Liver (tissue), 9 donors: Measurements from ENCODE around the gene GMFB. TPM values are rescaled to one million over a fixed set of nuclear protein-coding genes. Genes with fewer than 3 reads are reported as not detected.

Experiments used
- DNase-seq: peaks from one replicate; pipeline ENCODE4 v3.0.0-alpha.2; 2017; ENCODE audit warnings: low spot score
- H3K27ac ChIP-seq, 2 donors: one replicate each; pipeline ENCODE4 v1.7.0; 2013; ENCODE audit warnings: inconsistent platforms in 2 of 2, low read length in 2 of 2, control low read depth in 1 of 2, low read depth in 1 of 2, mild to moderate bottlenecking in 1 of 2
- H3K27me3 ChIP-seq, 4 donors: one replicate each; pipeline versions ENCODE4 v1.6.1 to v1.7.0; 2013; ENCODE audit warnings: low read length in 3 of 4, inconsistent platforms in 1 of 4, mild to moderate bottlenecking in 1 of 4, moderate library complexity in 1 of 4; ENCODE audit not compliant: control insufficient read depth in 4 of 4, insufficient read depth in 4 of 4
- H3K36me3 ChIP-seq, 4 donors: one replicate each; pipeline versions ENCODE4 v1.6.1 to v1.7.0; 2013; ENCODE audit warnings: low read length in 3 of 4, mild to moderate bottlenecking in 3 of 4, low read depth in 1 of 4, moderate library complexity in 1 of 4; ENCODE audit not compliant: control insufficient read depth in 4 of 4, insufficient read depth in 3 of 4
- H3K4me1 ChIP-seq, 4 donors: one replicate each; pipeline versions ENCODE4 v1.6.1 to v1.7.0; 2013; ENCODE audit warnings: low read length in 3 of 4, mild to moderate bottlenecking in 3 of 4, moderate library complexity in 1 of 4; ENCODE audit not compliant: control insufficient read depth in 4 of 4, insufficient read depth in 4 of 4
- H3K4me3 ChIP-seq, 3 donors: one replicate each; pipeline versions ENCODE4 v1.6.1 to v1.7.0; 2013; ENCODE audit warnings: low read length in 3 of 3, control low read depth in 1 of 3, low read depth in 1 of 3, mild to moderate bottlenecking in 1 of 3
- H3K9ac ChIP-seq, 2 donors: one replicate each; pipeline ENCODE4 v1.7.0; 2013; ENCODE audit warnings: low read length in 2 of 2, mild to moderate bottlenecking in 2 of 2, moderate library complexity in 2 of 2, control low read depth in 1 of 2, low read depth in 1 of 2
- H3K9me3 ChIP-seq, 4 donors: one replicate each; pipeline versions ENCODE4 v1.6.1 to v1.7.0; 2013; ENCODE audit warnings: low read length in 3 of 4; ENCODE audit not compliant: control insufficient read depth in 4 of 4
- ATF3 ChIP-seq: IDR thresholded peaks from 2 replicates; pipeline ENCODE4 v1.6.1; 2016; ENCODE audit warnings: antibody characterized with exemption
- CTCF ChIP-seq: fragments of 150-350 bp; IDR thresholded peaks from 2 replicates; pipeline ENCODE4 v1.5.1; 2017; ENCODE audit warnings: improper control_type of control experiment, low read depth, low read length; ENCODE audit not compliant: missing input control
- EGR1 ChIP-seq, 2 donors: IDR thresholded peaks; 2 replicates each; pipeline ENCODE4 v1.6.1; 2016 to 2018; ENCODE audit warnings: antibody characterized with exemption in 2 of 2, low read depth in 2 of 2
- FOXA1 ChIP-seq: IDR thresholded peaks from 2 replicates; pipeline ENCODE4 v1.6.1; 2016; ENCODE audit warnings: antibody characterized with exemption
- FOXA2 ChIP-seq: IDR thresholded peaks from 2 replicates; pipeline ENCODE4 v1.6.1; 2016; ENCODE audit warnings: antibody characterized with exemption
- GABPA ChIP-seq, 2 donors: IDR thresholded peaks in 1 of 2; conservative IDR thresholded peaks in 1 of 2; 2 replicates each; pipeline ENCODE4 v1.6.1; 2016; ENCODE audit warnings: antibody characterized with exemption in 2 of 2, mild to moderate bottlenecking in 1 of 2, moderate library complexity in 1 of 2
- HNF4A ChIP-seq, 2 donors: conservative IDR thresholded peaks; 2 replicates each; pipeline ENCODE4 v1.6.1; 2016; ENCODE audit warnings: antibody characterized with exemption in 2 of 2, mild to moderate bottlenecking in 2 of 2
- HNF4G ChIP-seq: IDR thresholded peaks from 2 replicates; pipeline ENCODE4 v1.6.1; 2016; ENCODE audit warnings: antibody characterized with exemption
- JUND ChIP-seq, 2 donors: IDR thresholded peaks; 2 replicates each; pipeline ENCODE4 v1.6.1; 2016; ENCODE audit warnings: antibody characterized with exemption in 2 of 2
- MAX ChIP-seq: IDR thresholded peaks from 2 replicates; pipeline ENCODE4 v1.6.1; 2016; ENCODE audit warnings: antibody characterized with exemption
- NR2F2 ChIP-seq: IDR thresholded peaks from 2 replicates; pipeline ENCODE4 v1.6.1; 2016; ENCODE audit warnings: antibody characterized with exemption
- RAD21 ChIP-seq, 2 donors: IDR thresholded peaks; 2 replicates each; pipeline ENCODE4 v1.6.1; 2016; ENCODE audit warnings: antibody characterized with exemption in 2 of 2, mild to moderate bottlenecking in 2 of 2
- REST ChIP-seq: IDR thresholded peaks from 2 replicates; pipeline ENCODE4 v1.6.1; 2016; ENCODE audit warnings: antibody characterized with exemption, mild to moderate bottlenecking
- RXRA ChIP-seq, 2 donors: IDR thresholded peaks; 2 replicates each; pipeline ENCODE4 v1.6.1; 2017 to 2018; ENCODE audit warnings: antibody characterized with exemption in 2 of 2, mild to moderate bottlenecking in 1 of 2
- SP1 ChIP-seq: IDR thresholded peaks from 2 replicates; pipeline ENCODE4 v1.6.1; 2018; ENCODE audit warnings: antibody characterized with exemption, mild to moderate bottlenecking
- TAF1 ChIP-seq: conservative IDR thresholded peaks from 2 replicates; pipeline ENCODE4 v1.6.1; 2016; ENCODE audit warnings: antibody characterized with exemption, mild to moderate bottlenecking
- YY1 ChIP-seq: IDR thresholded peaks from 2 replicates; pipeline ENCODE4 v1.6.1; 2016; ENCODE audit warnings: antibody characterized with exemption, mild to moderate bottlenecking
- ZBTB33 ChIP-seq: IDR thresholded peaks from 2 replicates; pipeline ENCODE4 v1.6.1; 2016; ENCODE audit warnings: antibody characterized with exemption
- WGBS: extraction: QIAGEN DNeasy Blood & Tissue Kit; methylation state at CpG from one replicate; pipeline ENCODE4 v1.1.7; 2013; 5-methylcytosine and 5-hydroxymethylcytosine counted together
- polyA plus RNA-seq, 2 donors: library from polyadenylated mRNA; stranded (reverse) in 1 of 2; unstranded in 1 of 2; fragments of 200-250 nt in 1 of 2; fragments of >200 nt in 1 of 2; fragmentation: Nextera tagmentation in 1 of 2; extraction: Ambion mirVana in 1 of 2; gene quantifications; one replicate each; pipeline versions ENCODE4 v1.2.1 to v1.2.3, GENCODE V29; 2013 to 2015
- total RNA-seq, 2 donors: library from RNA; depleted of rRNA; stranded (reverse); fragments of >200 nt; gene quantifications; one replicate each; pipeline ENCODE4 v1.2.3, GENCODE V29; 2014
- donor health status: healthy.
- donor health status: healthy.
- donor health status: healthy.
- donor health status: healthy.
- donor health status: healthy.

Gene GMFB
- total and polyA plus RNA-seq, 4 donors, result 13.3 to 26.3 (median 20.6) TPM

- Histone ChIP-seq H3K4me1 (peaks cover 5 to 18% (median 9%) of the 10 kb centered on the region in 4 donors), H3K9me3 (no peaks in the 10 kb centered on the region), H3K4me3 (peak within 1 kb of the TSS; percentile 70 to 99 (median 77)), H3K9ac (peak within 1 kb of the TSS; percentile 92 to 98), H3K36me3 (no peaks in the 10 kb centered on the region), H3K27ac (peak within 1 kb of the TSS; percentile 90 to 93), H3K27me3 (no peaks in the 10 kb centered on the region)
- peak; percentile 96 for DNase-seq
- WGBS, result under 1% methylated on average over 100 of the region's 100 CpGs
- no peak for TF ChIP-seq ZBTB33
- TF ChIP-seq JUND (IDR thresholded peaks at IDR 0.05), result peak in 1 of 2 donors; percentile 28
- no peak for TF ChIP-seq HNF4G
- TF ChIP-seq REST, result peak; percentile 21
- no peak for TF ChIP-seq FOXA1
- TF ChIP-seq YY1, result peak; percentile 62
- TF ChIP-seq RAD21 (IDR thresholded peaks at IDR 0.05), result peak; percentile 47 to 72
- TF ChIP-seq FOXA2, result peak; percentile 41
- TF ChIP-seq CTCF, result peak; percentile 98
- TF ChIP-seq SP1, result peak; percentile 61
- TF ChIP-seq TAF1, result no peak
- TF ChIP-seq MAX, result no peak
- TF ChIP-seq NR2F2, result no peak
- no peak for TF ChIP-seq EGR1 (IDR thresholded peaks at IDR 0.05; ENCODE audit: low read depth in 2 of 2)
- peak in 1 of 2 donors; percentile 25 for TF ChIP-seq GABPA (IDR thresholded peaks at IDR 0.05 in 1 of 2, conservative IDR thresholded peaks at IDR 0.05 in 1 of 2)
- no peak for TF ChIP-seq ATF3
- peak; percentile 65 to 71 for TF ChIP-seq RXRA (IDR thresholded peaks at IDR 0.05)
- peak; percentile 17 to 35 for TF ChIP-seq HNF4A (conservative IDR thresholded peaks at IDR 0.05)
These were observed 47.6 kb downstream of the GMFB start, which contains the start of gene CNIH1 for GRCh38 chr14:54440873-54441868. Gene CNIH1 (minus strand): TSS chr14:54441374. CDS start chr14:54441327, 47 bp downstream.
